GM19239 (cell line): ENCODE results near the gene CD180.
A peak's percentile ranks its signal among the peaks of the same experiment; 100 is the strongest.

Experiments
- DNase-seq: peaks from one replicate; pipeline ENCODE4 v3.0.0; 2011; ENCODE audit warnings: low spot score; ENCODE audit not compliant: insufficient read length
- FAIRE-seq: peaks from 2 replicates; lab custom pipeline; 2011; peaks lifted over from hg19 to GRCh38; lab: Jason Lieb, UNC

The CD180 gene

GRCh38 chr5:67214707-67215447 lies 18.3 kb upstream of the CD180 start:
- FAIRE-seq = no peak
- no peak for DNase-seq

- DNase-seq = no peak
- no peak for FAIRE-seq
These were observed 17.4 kb upstream of the CD180 start for GRCh38 chr5:67214036-67214435.

- no peak for DNase-seq
- FAIRE-seq = no peak
These were observed 15.3 kb upstream of the CD180 start for GRCh38 chr5:67211926-67212325.

- DNase-seq (no peak), FAIRE-seq (peak; percentile 73)
These were observed 12.7 kb upstream of the CD180 start for GRCh38 chr5:67209141-67209771.

- FAIRE-seq = no peak
- no peak for DNase-seq
These were observed 11.8 kb upstream of the CD180 start for GRCh38 chr5:67208403-67208802.

- DNase-seq (peak; percentile 47), FAIRE-seq (peak; percentile 97)
These were observed 10.3 kb upstream of the CD180 start for GRCh38 chr5:67206929-67207328.

- FAIRE-seq = no peak
- DNase-seq = no peak
These were observed 9.9 kb upstream of the CD180 start for GRCh38 chr5:67206461-67206860.

- FAIRE-seq (no peak), DNase-seq (no peak)
These were observed 9.4 kb upstream of the CD180 start for GRCh38 chr5:67205981-67206380.

GRCh38 chr5:67204821-67205220 lies 8.2 kb upstream of the CD180 start:
- no peak for DNase-seq

GRCh38 chr5:67203701-67204074 lies 7.1 kb upstream of the CD180 start:
- FAIRE-seq = no peak
- DNase-seq = no peak

More at GRCh38 chr5:67204821-67205220, 8.2 kb upstream of the CD180 start:
- peak; percentile 65 for FAIRE-seq

GRCh38 chr5:67202828-67203227 lies 6.2 kb upstream of the CD180 start:
- DNase-seq (no peak), FAIRE-seq (peak; percentile 96)

- FAIRE-seq = peak; percentile 90
- no peak for DNase-seq
These were observed 5.4 kb upstream of the CD180 start for GRCh38 chr5:67201897-67202549.

- FAIRE-seq (peak; percentile 80), DNase-seq (no peak)
These were observed 4.4 kb upstream of the CD180 start for GRCh38 chr5:67200809-67201562.

- DNase-seq (no peak), FAIRE-seq (peak; percentile 88)
These were observed 3.3 kb upstream of the CD180 start for GRCh38 chr5:67199859-67200258.

GRCh38 chr5:67198917-67199316 lies 2.3 kb upstream of the CD180 start:
- DNase-seq (no peak), FAIRE-seq (no peak)

- FAIRE-seq (no peak), DNase-seq (no peak)
These were observed 937 bp upstream of the CD180 start for GRCh38 chr5:67197536-67197935.

- FAIRE-seq (peak; percentile 91), DNase-seq (no peak)
These were observed 958 bp downstream of the CD180 start for GRCh38 chr5:67195406-67196275.

GRCh38 chr5:67194166-67194565 lies 2.4 kb downstream of the CD180 start:
- FAIRE-seq = no peak
- no peak for DNase-seq

- DNase-seq = no peak
- FAIRE-seq = no peak
These were observed 3.2 kb downstream of the CD180 start for GRCh38 chr5:67193439-67193807.
